Neutrophil (primary cell): Measurements from ENCODE around the gene RPS14.

ENCODE experiments used
- H3K27ac ChIP-seq: fragments of 200-600 bp; sonication (generic); 2 replicates; pipeline ENCODE4 v1.5.1; 2016; ENCODE audit warnings: mild to moderate bottlenecking, moderate library complexity
- H3K27me3 ChIP-seq: fragments of 200-600 bp; sonication (generic); 2 replicates; pipeline ENCODE4 v1.6.0; 2016; ENCODE audit warnings: mild to moderate bottlenecking
- H3K36me3 ChIP-seq: fragments of 200-600 bp; sonication (generic); 2 replicates; pipeline ENCODE4 v1.5.1; 2017
- H3K4me1 ChIP-seq, 2 experiments: fragments of 200-600 bp in 1 of 2; sonication (generic) in 1 of 2; 1 replicate in 1 of 2; 2 replicates in 1 of 2; pipeline versions ENCODE4 v1.5.1 to v1.6.1; 2013 to 2016; ENCODE audit warnings: low read depth in 1 of 2, low read length in 1 of 2, mild to moderate bottlenecking in 1 of 2, moderate library complexity in 1 of 2; ENCODE audit not compliant: control insufficient read depth in 1 of 2, insufficient read depth in 1 of 2
- H3K4me3 ChIP-seq, 2 experiments: fragments of 200-600 bp in 1 of 2; sonication (generic) in 1 of 2; 1 replicate in 1 of 2; 2 replicates in 1 of 2; pipeline ENCODE4 v1.5.1; 2013 to 2016; ENCODE audit warnings: low read depth in 1 of 2, low read length in 1 of 2, mild to moderate bottlenecking in 1 of 2, moderate library complexity in 1 of 2
- H3K9me3 ChIP-seq: fragments of 200-600 bp; sonication (generic); 2 replicates; pipeline ENCODE4 v1.5.1; 2016
- CTCF ChIP-seq: fragments of 200-600 bp; sonication (generic); IDR thresholded peaks from 2 replicates; pipeline ENCODE4 v1.5.1; 2016; ENCODE audit warnings: antibody characterized with exemption

The RPS14 gene

GRCh38 chr5:150397782-150398721, 51.5 kb downstream of the RPS14 start:
- Histone ChIP-seq H3K9me3 (no peaks in the 10 kb centered on the region), H3K36me3 (peaks cover 87% of the 10 kb centered on the region), H3K4me1 (no peaks in the 10 kb centered on the region), H3K27me3 (no peaks in the 10 kb centered on the region), H3K27ac (no peak overlapping the region), H3K4me3 (no peak overlapping the region)
- TF ChIP-seq CTCF, result no peak

- no peak for TF ChIP-seq CTCF
- Histone ChIP-seq H3K4me3 (no peak overlapping the region), H3K27me3 (no peaks in the 10 kb centered on the region), H3K9me3 (no peaks in the 10 kb centered on the region), H3K36me3 (peaks cover 87% of the 10 kb centered on the region), H3K27ac (no peak overlapping the region), H3K4me1 (no peaks in the 10 kb centered on the region)
Observed at GRCh38 chr5:150397146-150397781, 52.3 kb downstream of the RPS14 start.

GRCh38 chr5:150396267-150396666, 53.3 kb downstream of the RPS14 start:
- Histone ChIP-seq H3K9me3 (no peaks in the 10 kb centered on the region), H3K4me1 (no peaks in the 10 kb centered on the region), H3K27ac (no peak overlapping the region), H3K4me3 (no peak overlapping the region), H3K27me3 (no peaks in the 10 kb centered on the region), H3K36me3 (peaks cover 87% of the 10 kb centered on the region)
- no peak for TF ChIP-seq CTCF

GRCh38 chr5:150395688-150395975, 53.9 kb downstream of the RPS14 start:
- no peaks in the 10 kb centered on the region for H3K27me3 ChIP-seq
- H3K4me1 ChIP-seq, result no peaks in the 10 kb centered on the region
- TF ChIP-seq CTCF, result no peak
- H3K27ac ChIP-seq, result no peak overlapping the region
- H3K36me3 ChIP-seq, result peaks cover 87% of the 10 kb centered on the region
- H3K9me3 ChIP-seq, result no peaks in the 10 kb centered on the region
- H3K4me3 ChIP-seq, result no peak overlapping the region

GRCh38 chr5:150394912-150395687, 54.4 kb downstream of the RPS14 start:
- no peak overlapping the region for H3K4me3 ChIP-seq
- H3K27me3 ChIP-seq, result no peaks in the 10 kb centered on the region
- peaks cover 86% of the 10 kb centered on the region for H3K36me3 ChIP-seq
- no peak for TF ChIP-seq CTCF
- H3K27ac ChIP-seq, result no peak overlapping the region
- H3K9me3 ChIP-seq, result no peaks in the 10 kb centered on the region
- H3K4me1 ChIP-seq, result no peaks in the 10 kb centered on the region
